ENCODE measurements around the gene KCNK4.

KCNK4 gene

GRCh38 chr11:64291752-64292459 lies 804 bp downstream of the KCNK4 start:
- no peak overlapping the region for H3K27ac Mint-ChIP-seq
- H3K27me3 Mint-ChIP-seq: peaks cover 29% of the 10 kb centered on the region
- H3K36me3 Mint-ChIP-seq: peaks cover 2% of the 10 kb centered on the region
- H3K4me3 Mint-ChIP-seq: no peak overlapping the region
- no peaks in the 10 kb centered on the region for H3K9me3 Mint-ChIP-seq
- H3K4me1 Mint-ChIP-seq: peaks cover 6% of the 10 kb centered on the region

- no peaks in the 10 kb centered on the region for H3K9me3 Mint-ChIP-seq
- H3K27me3 Mint-ChIP-seq: peaks cover 33% of the 10 kb centered on the region
- H3K4me1 Mint-ChIP-seq: peaks cover 7% of the 10 kb centered on the region
- H3K36me3 Mint-ChIP-seq: peaks cover 2% of the 10 kb centered on the region
- no peak overlapping the region for H3K27ac Mint-ChIP-seq
- H3K4me3 Mint-ChIP-seq: peak overlapping the region; percentile 64
These were observed 1.6 kb downstream of the KCNK4 start for GRCh38 chr11:64292460-64293254.

GRCh38 chr11:64294774-64295173 lies 3.7 kb downstream of the KCNK4 start:
- H3K4me3 Mint-ChIP-seq: no peak overlapping the region
- peak overlapping the region; percentile 20 for H3K27ac Mint-ChIP-seq
- H3K4me1 Mint-ChIP-seq: peaks cover 12% of the 10 kb centered on the region
- H3K27me3 Mint-ChIP-seq: peaks cover 41% of the 10 kb centered on the region
- H3K36me3 Mint-ChIP-seq: peaks cover 2% of the 10 kb centered on the region
- no peaks in the 10 kb centered on the region for H3K9me3 Mint-ChIP-seq

GRCh38 chr11:64295760-64296159 lies 4.7 kb downstream of the KCNK4 start:
- H3K9me3 Mint-ChIP-seq: no peaks in the 10 kb centered on the region
- H3K27ac Mint-ChIP-seq: no peak overlapping the region
- peaks cover 16% of the 10 kb centered on the region for H3K4me1 Mint-ChIP-seq
- peaks cover 42% of the 10 kb centered on the region for H3K27me3 Mint-ChIP-seq
- no peak overlapping the region for H3K4me3 Mint-ChIP-seq
- no peaks in the 10 kb centered on the region for H3K36me3 Mint-ChIP-seq

GRCh38 chr11:64296236-64296635 lies 5.1 kb downstream of the KCNK4 start:
- H3K27ac Mint-ChIP-seq: no peak overlapping the region

GRCh38 chr11:64296830-64297698 lies 6.0 kb downstream of the KCNK4 start:
- H3K36me3 Mint-ChIP-seq: no peaks in the 10 kb centered on the region
- peaks cover 43% of the 10 kb centered on the region for H3K27me3 Mint-ChIP-seq
- H3K27ac Mint-ChIP-seq: no peak overlapping the region
- no peaks in the 10 kb centered on the region for H3K9me3 Mint-ChIP-seq
- no peak overlapping the region for H3K4me3 Mint-ChIP-seq
- peaks cover 17% of the 10 kb centered on the region for H3K4me1 Mint-ChIP-seq

More at GRCh38 chr11:64296236-64296635, 5.1 kb downstream of the KCNK4 start:
- peaks cover 43% of the 10 kb centered on the region for H3K27me3 Mint-ChIP-seq
- no peaks in the 10 kb centered on the region for H3K9me3 Mint-ChIP-seq
- H3K36me3 Mint-ChIP-seq: no peaks in the 10 kb centered on the region
- no peak overlapping the region for H3K4me3 Mint-ChIP-seq
- H3K4me1 Mint-ChIP-seq: peaks cover 17% of the 10 kb centered on the region

- Mint-ChIP-seq H3K4me1 (peaks cover 17% of the 10 kb centered on the region), H3K27ac (no peak overlapping the region), H3K4me3 (no peak overlapping the region), H3K36me3 (no peaks in the 10 kb centered on the region), H3K9me3 (no peaks in the 10 kb centered on the region), H3K27me3 (peaks cover 41% of the 10 kb centered on the region)
These were observed 6.7 kb downstream of the KCNK4 start for GRCh38 chr11:64297699-64298358.

GRCh38 chr11:64298966-64299846 lies 8.1 kb downstream of the KCNK4 start:
- H3K36me3 Mint-ChIP-seq: no peaks in the 10 kb centered on the region
- H3K4me3 Mint-ChIP-seq: peak overlapping the region; percentile 31
- peaks cover 33% of the 10 kb centered on the region for H3K27me3 Mint-ChIP-seq
- H3K4me1 Mint-ChIP-seq: peaks cover 21% of the 10 kb centered on the region
- no peaks in the 10 kb centered on the region for H3K9me3 Mint-ChIP-seq
- no peak overlapping the region for H3K27ac Mint-ChIP-seq

GRCh38 chr11:64299847-64300648 lies 8.9 kb downstream of the KCNK4 start, which contains the start of gene CATSPERZ:
Gene CATSPERZ (plus strand): TSS chr11:64300358. CDS start chr11:64300411, 53 bp downstream.
- Mint-ChIP-seq H3K4me1 (peaks cover 24% of the 10 kb centered on the region), H3K27me3 (peaks cover 31% of the 10 kb centered on the region), H3K36me3 (no peaks in the 10 kb centered on the region), H3K4me3 (peak within 1 kb of the TSS; percentile 74), H3K27ac (no peak within 1 kb of the TSS), H3K9me3 (no peaks in the 10 kb centered on the region)

- H3K4me1 Mint-ChIP-seq: peaks cover 31% of the 10 kb centered on the region
These were observed 12.3 kb downstream of the KCNK4 start for GRCh38 chr11:64303109-64304031.

GRCh38 chr11:64304032-64304315 lies 12.9 kb downstream of the KCNK4 start:
- H3K9me3 Mint-ChIP-seq: no peaks in the 10 kb centered on the region
- H3K27ac Mint-ChIP-seq: no peak overlapping the region
- H3K4me1 Mint-ChIP-seq: peaks cover 31% of the 10 kb centered on the region
- peaks cover 5% of the 10 kb centered on the region for H3K36me3 Mint-ChIP-seq
- H3K27me3 Mint-ChIP-seq: peaks cover 10% of the 10 kb centered on the region
- H3K4me3 Mint-ChIP-seq: peak overlapping the region; percentile 91

More at GRCh38 chr11:64303109-64304031, 12.3 kb downstream of the KCNK4 start:
- Mint-ChIP-seq H3K36me3 (peaks cover 5% of the 10 kb centered on the region), H3K9me3 (no peaks in the 10 kb centered on the region), H3K27me3 (peaks cover 11% of the 10 kb centered on the region), H3K4me3 (peak overlapping the region; percentile 91), H3K27ac (peak overlapping the region; percentile 30)

- peak overlapping the region; percentile 94 for H3K27ac Mint-ChIP-seq
These were observed 13.4 kb downstream of the KCNK4 start for GRCh38 chr11:64304316-64305072.

More at GRCh38 chr11:64304316-64305072, 13.4 kb downstream of the KCNK4 start:
- H3K9me3 Mint-ChIP-seq: no peaks in the 10 kb centered on the region
- H3K36me3 Mint-ChIP-seq: peaks cover 5% of the 10 kb centered on the region
- H3K4me1 Mint-ChIP-seq: peaks cover 31% of the 10 kb centered on the region
- peaks cover 10% of the 10 kb centered on the region for H3K27me3 Mint-ChIP-seq
- H3K4me3 Mint-ChIP-seq: peak overlapping the region; percentile 91
